PC-3 (cell line): Measurements from ENCODE around the gene ZFP36L2. TPM values are rescaled to one million over a fixed set of nuclear protein-coding genes. Genes with fewer than 3 reads are reported as not detected.
A peak's percentile ranks its signal among the peaks of the same experiment; 100 is the strongest.

Source experiments
- ATAC-seq: fragments of 200-7000 bp; cut with Tn5 transposase; 2 replicates; pipeline ENCODE4 v1.9.1; 2020; ENCODE audit warnings: mild to moderate bottlenecking, moderate library complexity
- BruUV-seq: library from RNA; stranded (reverse); fragments of 400-500 nt; replicated peaks from 2 replicates; lab custom pipeline; 2021; lab: Mats Ljungman, UMichigan
- CTCF ChIA-PET: fragments of 300-600 bp; sonication (Branson Sonifier 250); formaldehyde crosslinking; loops from one replicate; lab custom pipeline; 2022; ENCODE audit warnings: antibody characterized with exemption; lab: Charles Lee
- POLR2A ChIA-PET: fragments of 300-600 bp; sonication (Branson Sonifier 250); formaldehyde crosslinking; loops from one replicate; lab custom pipeline; 2022; ENCODE audit warnings: antibody characterized with exemption; ENCODE audit not compliant: unreplicated experiment; lab: Charles Lee
- DNase-seq: peaks from one replicate; pipeline ENCODE4 v3.0.0-alpha.2; 2015
- H2AFZ ChIP-seq: fragments of 300-600 bp; sonication (generic); 2 replicates; pipeline ENCODE4 v1.6.0; 2016; ENCODE audit warnings: antibody characterized with exemption, low read length
- H3F3A ChIP-seq: fragments of 300-600 bp; sonication (generic); one replicate; pipeline ENCODE4 v1.6.0; 2017; ENCODE audit warnings: antibody characterized with exemption, low read length, control low read depth, mild to moderate bottlenecking; ENCODE audit not compliant: unreplicated experiment
- H3K27ac ChIP-seq: fragments of 300-600 bp; sonication (generic); 2 replicates; pipeline ENCODE4 v1.5.1; 2016; ENCODE audit warnings: mild to moderate bottlenecking, low read length
- H3K27me3 ChIP-seq: fragments of 300-600 bp; sonication (generic); 2 replicates; pipeline ENCODE4 v1.6.1; 2016; ENCODE audit warnings: low read length, mixed read lengths
- H3K36me3 ChIP-seq: fragments of 300-600 bp; sonication (generic); 2 replicates; pipeline ENCODE4 v1.6.1; 2016; ENCODE audit warnings: low read depth, mixed run types, low read length, mixed read lengths
- H3K4me1 ChIP-seq: fragments of 300-600 bp; sonication (generic); 2 replicates; pipeline ENCODE4 v1.5.1; 2016; ENCODE audit warnings: low read length; ENCODE audit not compliant: insufficient read depth
- H3K4me2 ChIP-seq: fragments of 300-600 bp; sonication (generic); 2 replicates; pipeline ENCODE4 v1.6.0; 2016; ENCODE audit warnings: low read length
- H3K4me3 ChIP-seq: fragments of 300-600 bp; sonication (generic); 2 replicates; pipeline ENCODE4 v1.5.1; 2016; ENCODE audit warnings: mild to moderate bottlenecking, low read length, mixed read lengths
- H3K79me2 ChIP-seq: fragments of 300-600 bp; sonication (generic); 2 replicates; pipeline ENCODE4 v1.6.1; 2017; ENCODE audit warnings: low read length, mixed read lengths
- H3K9ac ChIP-seq: fragments of 300-600 bp; sonication (generic); 2 replicates; pipeline ENCODE4 v1.6.0; 2016; ENCODE audit warnings: mild to moderate bottlenecking, low read length
- H3K9me2 ChIP-seq: fragments of 300-600 bp; sonication (generic); replicated peaks from 2 replicates; pipeline ENCODE4 v1.6.1; 2016; ENCODE audit warnings: mixed run types, low read length, mixed read lengths
- H3K9me3 ChIP-seq: fragments of 300-600 bp; sonication (generic); 2 replicates; pipeline ENCODE4 v1.6.1; 2016; ENCODE audit warnings: low read length, mixed read lengths
- H4K20me1 ChIP-seq: fragments of 300-600 bp; sonication (generic); 2 replicates; pipeline ENCODE4 v1.6.1; 2016; ENCODE audit warnings: low read length, mixed read lengths
- EZH2 ChIP-seq: fragments of 300-600 bp; sonication (generic); IDR thresholded peaks from one replicate; pipeline ENCODE4 v1.6.1; 2017; ENCODE audit warnings: antibody characterized with exemption, mild to moderate bottlenecking, low read length; ENCODE audit not compliant: unreplicated experiment
- EZH2phosphoT487 ChIP-seq: fragments of 300-600 bp; sonication (generic); IDR thresholded peaks from 2 replicates; pipeline ENCODE4 v1.6.1; 2018; ENCODE audit warnings: mild to moderate bottlenecking, antibody characterized with exemption, low read length, borderline replicate concordance
- intact Hi-C: fragments of 100-400 bp; cut with micrococcal nuclease; formaldehyde crosslinking; loops from 2 replicates; pipeline ENCODE4 v1.9.0; 2023
- total RNA-seq: library from RNA; depleted of rRNA; stranded (reverse); fragments of >200 nt; gene quantifications from 2 replicates; pipeline ENCODE4 v1.2.3, GENCODE V29; 2014
- TF ChIP-seq, protein P1 (sequence below): fragments of 300-600 bp; sonication (generic); conservative IDR thresholded peaks from 2 replicates; pipeline ENCODE4 v1.5.1; 2017; ENCODE audit warnings: antibody characterized with exemption, low read depth, mild to moderate bottlenecking, low read length

Gene ZFP36L2
- total RNA-seq, 1 experiment from 2014 or later = 14.8 TPM

DNA sequence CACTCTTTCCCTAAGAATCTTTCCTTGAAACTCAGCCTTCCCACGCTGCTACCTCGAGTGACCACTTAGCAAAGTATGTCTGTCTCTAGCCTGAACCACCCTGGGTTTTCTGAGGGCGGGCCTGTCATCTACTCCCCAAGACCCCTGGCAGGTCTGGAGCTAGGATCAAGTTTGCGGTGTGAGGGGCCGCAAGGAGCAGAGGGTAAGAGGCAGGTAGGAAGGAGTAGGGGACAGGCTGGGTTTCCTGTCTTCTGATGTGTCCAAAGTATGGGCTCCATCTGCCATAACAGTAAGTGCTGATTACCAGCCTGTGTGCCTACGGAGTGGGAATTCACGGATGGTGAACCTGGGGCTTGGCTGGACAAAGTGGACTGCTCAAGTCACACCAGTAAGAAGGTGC, 25.4 kb downstream of the ZFP36L2 start:
- TF ChIP-seq EZH2 (no peak), EZH2phosphoT487 (no peak)
- TF ChIP-seq, protein P1, sequence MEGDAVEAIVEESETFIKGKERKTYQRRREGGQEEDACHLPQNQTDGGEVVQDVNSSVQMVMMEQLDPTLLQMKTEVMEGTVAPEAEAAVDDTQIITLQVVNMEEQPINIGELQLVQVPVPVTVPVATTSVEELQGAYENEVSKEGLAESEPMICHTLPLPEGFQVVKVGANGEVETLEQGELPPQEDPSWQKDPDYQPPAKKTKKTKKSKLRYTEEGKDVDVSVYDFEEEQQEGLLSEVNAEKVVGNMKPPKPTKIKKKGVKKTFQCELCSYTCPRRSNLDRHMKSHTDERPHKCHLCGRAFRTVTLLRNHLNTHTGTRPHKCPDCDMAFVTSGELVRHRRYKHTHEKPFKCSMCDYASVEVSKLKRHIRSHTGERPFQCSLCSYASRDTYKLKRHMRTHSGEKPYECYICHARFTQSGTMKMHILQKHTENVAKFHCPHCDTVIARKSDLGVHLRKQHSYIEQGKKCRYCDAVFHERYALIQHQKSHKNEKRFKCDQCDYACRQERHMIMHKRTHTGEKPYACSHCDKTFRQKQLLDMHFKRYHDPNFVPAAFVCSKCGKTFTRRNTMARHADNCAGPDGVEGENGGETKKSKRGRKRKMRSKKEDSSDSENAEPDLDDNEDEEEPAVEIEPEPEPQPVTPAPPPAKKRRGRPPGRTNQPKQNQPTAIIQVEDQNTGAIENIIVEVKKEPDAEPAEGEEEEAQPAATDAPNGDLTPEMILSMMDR = no peak
- Histone ChIP-seq H3K27ac (no peak overlapping the region), H4K20me1 (no peaks in the 10 kb centered on the region), H3K27me3 (no peaks in the 10 kb centered on the region), H2AFZ (no peak overlapping the region), H3K9ac (no peak overlapping the region), H3K4me1 (peaks cover 15% of the 10 kb centered on the region), H3K4me2 (no peak overlapping the region), H3K79me2 (no peaks in the 10 kb centered on the region), H3K4me3 (no peak overlapping the region), H3K36me3 (no peaks in the 10 kb centered on the region), H3K9me2 (no peaks in the 10 kb centered on the region), H3F3A (no peaks in the 10 kb centered on the region), H3K9me3 (no peaks in the 10 kb centered on the region)
- DNase-seq (no peak), ATAC-seq (no peak)
- intact Hi-C loops = no loop called here
- ChIA-PET CTCF (no interaction called here), POLR2A (no interaction called here)
- no TSS peak for BruUV-seq

DNA sequence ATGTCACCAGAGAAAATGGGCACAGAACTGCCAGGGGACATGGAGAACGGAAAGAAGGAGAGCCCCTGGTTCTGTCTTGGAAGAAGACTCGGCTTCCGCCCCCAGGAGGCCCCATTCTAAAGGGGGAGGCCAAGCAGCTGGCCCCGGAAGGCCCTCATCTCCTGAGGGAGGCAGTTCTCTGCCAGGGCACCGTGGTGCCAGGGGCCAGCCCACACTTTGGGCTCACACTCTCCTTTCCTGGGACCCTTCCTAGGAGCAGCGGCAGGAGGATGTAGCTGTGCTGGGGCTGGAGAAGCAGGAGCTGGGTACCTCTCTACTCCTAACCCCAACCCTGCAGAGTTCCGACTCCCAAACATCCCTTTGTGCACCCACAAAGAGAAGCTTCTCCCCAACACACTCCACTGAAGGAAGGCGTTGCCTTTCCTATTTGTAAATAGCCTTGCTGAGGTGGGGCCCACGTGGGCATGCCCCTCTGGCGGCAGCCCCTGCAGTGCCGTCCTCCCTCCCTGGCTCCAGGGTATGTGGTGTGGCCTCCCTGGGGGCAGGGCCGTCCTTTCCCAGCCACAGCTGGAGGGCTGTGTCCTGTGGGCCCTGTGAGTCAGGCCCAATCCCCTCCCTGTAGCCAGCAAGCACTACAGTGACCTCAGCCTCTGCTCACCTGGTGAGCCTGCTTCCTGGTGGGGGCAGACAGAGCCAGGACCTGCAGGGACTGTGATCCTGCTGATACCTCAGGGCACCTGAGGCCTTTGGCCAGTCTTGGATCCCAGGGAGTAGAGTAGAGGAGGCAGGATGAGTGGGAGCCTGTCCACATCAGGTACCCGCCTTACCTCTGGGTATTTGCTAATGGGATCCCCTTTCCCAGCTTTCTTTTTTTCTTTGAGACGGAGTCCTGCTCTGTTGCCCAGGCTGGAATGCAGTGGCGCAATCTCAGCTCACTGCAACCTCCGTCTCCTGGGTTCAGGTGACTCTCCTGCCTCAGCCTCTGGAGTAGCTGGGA, 26.6 kb downstream of the ZFP36L2 start:
- CTCF ChIA-PET = no interaction called here
- ATAC-seq (peak; percentile 96), DNase-seq (peak; percentile 84)
- Histone ChIP-seq H2AFZ (peak overlapping the region; percentile 50), H3K4me2 (peak overlapping the region; percentile 47), H3K4me3 (no peak overlapping the region), H3K9me3 (no peaks in the 10 kb centered on the region), H4K20me1 (no peaks in the 10 kb centered on the region), H3K36me3 (no peaks in the 10 kb centered on the region), H3K79me2 (no peaks in the 10 kb centered on the region), H3K27me3 (no peaks in the 10 kb centered on the region), H3K9ac (no peak overlapping the region), H3K27ac (peak overlapping the region; percentile 52), H3F3A (no peaks in the 10 kb centered on the region), H3K4me1 (peaks cover 15% of the 10 kb centered on the region), H3K9me2 (no peaks in the 10 kb centered on the region)
- no TSS peak for BruUV-seq
- TF ChIP-seq, protein P1 = no peak
- TF ChIP-seq EZH2 (no peak), EZH2phosphoT487 (no peak)
- intact Hi-C loops = no loop called here
- POLR2A ChIA-PET = no interaction called here

DNA sequence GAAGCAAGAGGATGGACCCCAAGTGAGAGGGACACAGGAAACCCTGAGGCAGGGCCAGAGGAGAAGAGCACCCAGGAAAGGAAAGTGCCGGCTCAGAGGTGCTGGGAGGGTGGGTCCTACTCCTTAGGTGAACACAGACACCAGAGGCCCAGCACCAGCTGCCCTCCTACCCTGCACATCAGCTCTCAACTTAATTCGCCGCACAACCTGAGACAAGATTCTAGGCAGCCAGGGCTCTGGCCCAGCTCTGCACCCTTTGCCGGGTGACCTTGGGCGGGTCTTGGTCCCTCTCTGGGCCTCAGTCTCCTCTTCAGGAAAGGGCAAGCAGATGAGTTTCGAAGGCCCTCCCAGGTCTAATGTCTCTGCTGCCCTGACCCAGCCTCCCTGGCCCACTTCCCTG, 28.1 kb downstream of the ZFP36L2 start:
- DNase-seq = no peak

More for the DNA sequence above, 28.1 kb downstream of the ZFP36L2 start:
- Histone ChIP-seq H3K27me3 (no peaks in the 10 kb centered on the region), H3K9me3 (no peaks in the 10 kb centered on the region), H2AFZ (no peak overlapping the region), H3K79me2 (no peaks in the 10 kb centered on the region), H4K20me1 (no peaks in the 10 kb centered on the region), H3K9me2 (no peaks in the 10 kb centered on the region), H3K4me1 (peaks cover 15% of the 10 kb centered on the region), H3F3A (no peaks in the 10 kb centered on the region), H3K27ac (no peak overlapping the region), H3K4me2 (no peak overlapping the region), H3K4me3 (no peak overlapping the region), H3K36me3 (no peaks in the 10 kb centered on the region), H3K9ac (no peak overlapping the region)
- BruUV-seq = no TSS peak
- no peak for ATAC-seq
- intact Hi-C loops = no loop called here
- TF ChIP-seq EZH2phosphoT487 (no peak), EZH2 (no peak)
- TF ChIP-seq, protein P1 = no peak
- POLR2A ChIA-PET = no interaction called here
- CTCF ChIA-PET = no interaction called here
